ENCODE data around the gene HSPA12B. TPM values are rescaled to one million over a fixed set of nuclear protein-coding genes. Genes with fewer than 3 reads are reported as not detected.
A peak's percentile ranks its signal among the peaks of the same experiment; 100 is the strongest.

The HSPA12B gene
- total and polyA plus RNA-seq, 9 of the 15 experiments (the other 6 are each of a cell fraction or from before 2014, with no cell fraction given): 0.03 to 0.07 TPM; not detected in 7

GRCh38 chr20:3696745-3697587 lies 35.5 kb upstream of the HSPA12B start (continued):
- TF ChIP-seq DLX4 (CRISPR knock-in tag; IDR thresholded peaks at IDR 0.05) (no peak), ZNF778 (CRISPR knock-in tag; IDR thresholded peaks at IDR 0.05) (no peak), RNF219 (CRISPR knock-in tag; IDR thresholded peaks at IDR 0.05) (no peak)

- no TSS peak for BruUV-seq (replicated peaks)
- H3K9ac ChIP-seq (ENCODE audit: insufficient read depth in 1 of 2, low read depth in 2 of 2, low read length in 2 of 2): no peak overlapping the region
- WGBS (ENCODE audit: insufficient coverage, low coverage, missing lambda C conversion rate): 2% methylated on average over 8 of the region's 18 CpGs
- H3K27me3 ChIP-seq (ENCODE audit: control insufficient read depth in 2 of 2, insufficient read depth in 2 of 2, low read length in 2 of 2): peaks cover 0 to 34% of the 10 kb centered on the region in 2 experiments; a peak in 3 of 5 replicates
- no peaks in the 10 kb centered on the region for H3K9me1 ChIP-seq (ENCODE audit: control insufficient read depth, insufficient read depth, low read length)
- no peak overlapping the region for H3K27ac ChIP-seq (ENCODE audit: extremely low read depth, low read depth, low read length)
- H3K36me3 ChIP-seq (ENCODE audit: control insufficient read depth, insufficient read depth, low read length): no peaks in the 10 kb centered on the region
- DNase-seq (ENCODE audit: extremely low read depth in 1 of 4, low spot score in 3 of 4): no peak
- intact Hi-C loops (cut with micrococcal nuclease): no loop called here
- TF ChIP-seq TFAP4 (CRISPR knock-in tag; IDR thresholded peaks at IDR 0.05; ENCODE audit: borderline replicate concordance) (0 out of 2 replicates have a peak, but pooled peaks have one; percentile 15), CLOCK (CRISPR knock-in tag; IDR thresholded peaks at IDR 0.05; ENCODE audit: borderline replicate concordance) (no peak)
- no peak for FAIRE-seq
- ChIA-PET CTCF (ENCODE audit: low intra/inter-chr PET ratio) (no interaction called here), POLR2A (interaction anchor here (0.6 to 1.3 kb wide), 3 partner anchors 68 to 268 kb away, joined by 3 to 4 read pairs (median 3); no protein-coding TSS in a partner anchor)
- no peak overlapping the region for H3K4me3 ChIP-seq
- no peaks in the 10 kb centered on the region for H4K20me1 ChIP-seq (replicated peaks; ENCODE audit: control insufficient read depth, insufficient read depth, low read length)
- no peak overlapping the region for H3K4me2 ChIP-seq (ENCODE audit: insufficient read depth, low read length)
- H3K9me3 ChIP-seq (replicated peaks; ENCODE audit: control insufficient read depth, insufficient read depth, low read depth, low read length): no peaks in the 10 kb centered on the region
- no peak overlapping the region for H2AFZ ChIP-seq (ENCODE audit: low read depth, low read length)
- no peaks in the 10 kb centered on the region for H3K79me2 ChIP-seq (ENCODE audit: control insufficient read depth, insufficient read depth, low read length)
- in situ Hi-C loops (cut with MboI): no loop called here
- no peak for ATAC-seq
- peaks cover 0 to 23% of the 10 kb centered on the region in 2 experiments; a peak in 2 of 5 replicates for H3K4me1 ChIP-seq (replicated peaks in 1 of 2; ENCODE audit: control insufficient read depth in 2 of 2, insufficient read depth in 2 of 2, low read length in 2 of 2)
Measured at GRCh38 chr20:3697588-3698305, 34.7 kb upstream of the HSPA12B start.

All from K562 (cell line).